22Rv1 (cell line): ENCODE data around the gene EPB41L4B.

Source experiments
- H3K27ac ChIP-seq: fragments of 450-650 bp; 2 replicates; pipeline ENCODE4 v1.5.1; 2017
- CTCF ChIP-seq: fragments of 450-650 bp; IDR thresholded peaks from 2 replicates; pipeline ENCODE4 v1.5.1; 2017; ENCODE audit warnings: mild to moderate bottlenecking
- ZFX ChIP-seq: fragments of 450-650 bp; IDR thresholded peaks from 2 replicates; pipeline ENCODE4 v1.6.1; 2017; ENCODE audit warnings: antibody characterized with exemption, borderline replicate concordance

Gene EPB41L4B

DNA sequence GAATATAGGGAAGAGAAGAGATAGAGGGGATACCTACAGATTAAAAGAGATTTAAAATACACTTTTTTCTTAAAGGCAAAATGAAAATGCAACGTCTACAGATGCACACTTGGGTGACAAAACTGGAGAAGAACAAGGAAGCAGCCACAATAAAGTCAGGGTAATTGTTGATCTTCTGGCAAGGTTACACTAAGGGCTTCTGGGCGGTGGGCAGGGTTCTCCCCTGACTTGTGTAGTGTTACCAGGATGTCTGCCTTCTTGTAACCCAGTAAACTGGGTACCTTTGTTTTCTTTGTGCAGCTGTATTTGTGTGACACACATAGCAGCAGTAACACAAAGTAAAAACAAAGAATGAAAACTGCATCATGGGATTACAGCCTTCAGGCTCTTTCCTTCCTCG lies 37.8 kb downstream of the EPB41L4B start:
- TF ChIP-seq ZFX (no peak), CTCF (no peak)
- H3K27ac ChIP-seq, result no peak overlapping the region

- TF ChIP-seq ZFX (no peak), CTCF (no peak)
- H3K27ac ChIP-seq, result no peak overlapping the region
Measured at GRCh38 chr9:109282302-109282701, 38.6 kb downstream of the EPB41L4B start.

- TF ChIP-seq CTCF (no peak), ZFX (no peak)
- H3K27ac ChIP-seq, result no peak overlapping the region
Measured at GRCh38 chr9:109281518-109281917, 39.3 kb downstream of the EPB41L4B start.

- no peak overlapping the region for H3K27ac ChIP-seq
- TF ChIP-seq ZFX (no peak), CTCF (no peak)
Measured at GRCh38 chr9:109278848-109279247, 42.0 kb downstream of the EPB41L4B start.

DNA sequence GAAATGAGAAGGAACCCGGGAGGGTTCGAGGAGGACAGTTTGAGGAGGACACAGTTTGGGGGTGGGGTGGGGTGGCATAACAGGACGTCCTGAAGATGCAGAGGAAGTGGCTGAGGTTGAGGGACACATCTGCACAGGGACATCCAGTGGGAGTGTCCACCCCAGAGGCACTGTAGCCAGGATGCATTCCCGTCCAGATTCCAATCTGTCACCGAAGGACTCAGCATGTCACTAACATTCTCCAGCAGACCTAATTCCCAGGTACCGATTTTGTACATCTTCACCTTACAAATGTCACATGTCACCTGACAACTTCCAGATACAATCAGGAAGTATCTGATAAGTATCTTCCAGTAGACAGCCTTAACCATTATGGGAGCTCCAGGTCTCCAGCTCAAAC lies 42.6 kb downstream of the EPB41L4B start:
- no peak overlapping the region for H3K27ac ChIP-seq
- TF ChIP-seq ZFX (no peak), CTCF (no peak)

DNA sequence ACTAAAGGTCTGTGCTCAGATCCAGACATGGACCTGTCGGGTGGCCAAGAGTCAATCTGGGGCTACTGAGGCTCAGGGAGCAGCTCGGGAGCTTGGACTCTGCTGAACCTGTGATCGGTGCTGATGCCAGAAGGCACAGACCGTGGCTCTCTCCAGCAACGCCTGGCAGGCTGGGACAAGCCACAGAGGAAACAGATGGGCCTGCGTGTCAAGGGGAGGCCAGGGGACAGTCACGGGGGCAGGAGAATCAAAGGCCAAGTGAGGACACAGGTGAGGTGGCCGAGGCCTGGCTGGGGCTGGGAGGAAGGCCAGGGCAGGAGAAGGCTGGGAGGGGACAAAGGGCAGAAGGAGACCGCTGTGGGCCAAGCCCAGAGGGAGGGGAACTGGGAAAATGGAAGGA lies 43.4 kb downstream of the EPB41L4B start:
- TF ChIP-seq CTCF (no peak), ZFX (no peak)
- no peak overlapping the region for H3K27ac ChIP-seq

DNA sequence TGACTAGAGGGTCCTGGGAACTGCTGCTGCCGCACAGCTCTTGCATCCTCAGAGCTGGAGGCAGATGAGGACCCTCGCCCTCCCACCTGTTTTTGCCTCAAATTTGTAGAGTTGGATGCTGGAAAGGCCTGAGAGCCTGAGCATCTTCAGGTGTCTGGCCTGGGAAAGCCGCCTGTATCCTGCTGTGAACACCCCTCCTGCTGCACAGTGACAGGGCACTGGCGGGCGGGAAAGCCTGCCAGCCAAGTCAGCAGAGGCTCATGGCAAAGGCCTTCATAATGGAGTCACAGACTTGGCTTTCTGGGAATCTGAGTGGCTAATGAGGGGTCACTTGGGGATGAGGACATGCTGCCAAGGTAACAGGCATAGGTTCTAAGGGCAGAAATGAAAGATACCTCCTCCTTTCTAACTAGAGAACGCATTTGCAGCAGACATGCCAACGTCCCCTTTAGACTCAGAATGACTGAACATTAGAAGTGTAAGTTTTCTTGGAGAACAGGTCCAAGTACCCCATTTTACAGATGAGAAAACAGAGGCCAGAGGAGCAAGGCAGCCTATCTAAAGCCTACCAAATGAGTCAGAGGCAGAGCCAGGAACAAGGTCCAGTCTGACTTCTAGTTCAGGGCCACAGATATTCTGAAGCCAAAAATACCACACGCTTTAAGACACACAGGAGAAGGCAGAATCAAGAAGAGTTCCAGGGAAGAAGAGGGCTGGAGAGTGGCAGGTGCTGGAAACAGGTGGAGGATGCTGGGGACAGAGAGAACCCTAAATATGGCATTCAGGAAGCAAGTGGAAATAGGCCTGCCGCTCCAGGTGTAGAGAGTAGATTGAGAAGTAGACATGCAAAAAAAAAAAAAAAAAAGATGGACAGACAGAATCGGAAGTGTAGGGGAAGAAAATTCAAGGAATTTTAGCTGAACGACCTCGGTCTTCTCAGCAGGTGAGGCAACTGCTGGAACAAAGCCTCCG lies 44.1 kb downstream of the EPB41L4B start:
- TF ChIP-seq ZFX (no peak), CTCF (no peak)
- no peak overlapping the region for H3K27ac ChIP-seq
